Ascending aorta (tissue), 2 donors: ENCODE data around the gene ZMIZ2. TPM values are rescaled to one million over a fixed set of nuclear protein-coding genes. Genes with fewer than 3 reads are reported as not detected.
"Not testable (repeated sequence)": the region's sequence is repeated elsewhere in the genome, so short reads cannot be mapped to it uniquely, and the experiment has no call there.

ENCODE experiments used
- DNase-seq, 2 donors: peaks; one replicate each; pipeline ENCODE4 v3.0.0-alpha.2; 2019; ENCODE audit warnings: low spot score in 2 of 2
- H3K27ac ChIP-seq, 2 donors: fragments of 200-600 bp; sonication (generic); one replicate each; pipeline ENCODE4 v1.5.1; 2016 to 2017; ENCODE audit warnings: mild to moderate bottlenecking in 1 of 2
- H3K27me3 ChIP-seq: fragments of 200-600 bp; sonication (generic); one replicate; pipeline ENCODE4 v1.5.1; 2017
- H3K36me3 ChIP-seq, 2 donors: fragments of 200-600 bp; sonication (generic); one replicate each; pipeline ENCODE4 v1.5.1; 2016
- H3K4me1 ChIP-seq, 2 donors: fragments of 200-600 bp; sonication (generic); one replicate each; pipeline ENCODE4 v1.5.1; 2016 to 2017; ENCODE audit warnings: mild to moderate bottlenecking in 1 of 2
- H3K4me3 ChIP-seq, 2 donors: fragments of 200-600 bp; sonication (generic); one replicate each; pipeline ENCODE4 v1.5.1; 2016 to 2017; ENCODE audit warnings: mild to moderate bottlenecking in 1 of 2
- H3K9me3 ChIP-seq, 2 donors: fragments of 200-600 bp; sonication (generic); one replicate each; pipeline ENCODE4 v1.5.1; 2016
- intact Hi-C: fragments of 100-400 bp; cut with DNase I; formaldehyde crosslinking; loops from one replicate; pipeline ENCODE4 v1.15.1; 2023
- total RNA-seq: library from RNA; depleted of rRNA; stranded (reverse); fragments of >200 nt; gene quantifications from one replicate; pipeline ENCODE4 v1.1.0, GENCODE V29; 2016
- TF ChIP-seq, protein P1 (sequence below), 3 experiments: fragments of 200-600 bp in 2 of 3; fragments of 450-650 bp in 1 of 3; sonication (generic) in 2 of 3; IDR thresholded peaks; one replicate each; pipeline ENCODE4 v1.5.1; 2016 to 2019; ENCODE audit warnings: antibody characterized with exemption in 3 of 3, mild to moderate bottlenecking in 1 of 3, moderate library complexity in 1 of 3

Gene ZMIZ2
- total RNA-seq, 1 donor from 2014 or later: 75.5 TPM

DNA sequence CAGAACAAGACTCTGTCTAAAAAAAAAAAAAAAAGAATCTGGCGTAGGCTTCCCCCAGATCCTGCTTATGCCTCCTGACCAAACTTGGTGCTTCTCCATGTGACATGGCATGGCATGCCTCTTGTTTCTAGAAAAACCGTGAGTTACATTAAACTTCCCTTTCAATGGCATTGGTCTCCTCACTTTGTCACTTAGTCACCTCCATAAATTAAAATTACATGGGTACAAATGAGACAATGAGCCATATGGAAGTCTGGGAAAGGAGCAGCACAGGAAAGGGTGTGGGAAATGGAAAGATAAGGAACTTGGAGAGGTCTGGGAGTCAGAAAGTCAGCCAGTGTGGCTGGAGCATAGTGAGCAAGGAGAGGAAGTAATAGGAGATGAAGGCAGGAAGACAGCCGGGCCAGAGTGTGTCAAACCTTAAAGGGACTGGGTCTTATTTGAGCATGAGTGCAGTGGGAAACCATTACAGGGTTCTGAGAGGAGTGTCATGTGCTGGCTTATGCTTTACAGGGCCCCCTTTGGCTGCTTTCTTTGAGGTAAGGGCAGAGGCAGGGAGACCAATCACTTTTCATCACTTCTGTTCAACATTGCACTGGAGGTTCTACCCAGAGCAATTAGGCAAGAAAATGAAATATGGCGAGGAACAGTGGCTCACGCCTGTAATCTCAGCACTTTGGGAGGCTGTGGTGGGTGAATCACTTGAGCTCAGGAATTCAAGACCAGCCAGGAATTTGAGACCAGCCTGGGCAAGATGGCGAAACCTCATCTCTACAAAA, 21.3 kb upstream of the ZMIZ2 start:
- no peak overlapping the region for H3K27ac ChIP-seq
- no peak for DNase-seq

DNA sequence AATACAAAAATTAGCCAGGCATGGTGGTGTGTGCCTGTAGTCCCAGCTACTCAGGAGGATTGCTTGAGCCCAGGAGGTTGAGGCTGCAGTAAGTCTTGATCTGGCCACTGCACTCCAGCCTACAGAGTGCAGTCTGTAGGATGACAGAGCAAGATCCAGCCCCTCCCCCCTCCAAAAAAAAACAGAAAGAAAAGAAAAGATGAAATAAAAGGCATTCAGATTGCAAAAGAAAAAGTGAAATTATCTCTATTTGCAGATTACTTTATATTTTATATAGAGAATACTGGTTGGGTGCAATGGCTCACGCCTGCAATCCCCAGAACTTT, 20.7 kb upstream of the ZMIZ2 start:
- DNase-seq: no peak
- Histone ChIP-seq H3K9me3 (no peaks in the 10 kb centered on the region), H3K4me1 (no peaks in the 10 kb centered on the region), H3K27me3 (no peaks in the 10 kb centered on the region), H3K4me3 (no peak overlapping the region), H3K27ac (no peak overlapping the region), H3K36me3 (no peaks in the 10 kb centered on the region)
- intact Hi-C loops: no loop called here
- TF ChIP-seq, protein P1, sequence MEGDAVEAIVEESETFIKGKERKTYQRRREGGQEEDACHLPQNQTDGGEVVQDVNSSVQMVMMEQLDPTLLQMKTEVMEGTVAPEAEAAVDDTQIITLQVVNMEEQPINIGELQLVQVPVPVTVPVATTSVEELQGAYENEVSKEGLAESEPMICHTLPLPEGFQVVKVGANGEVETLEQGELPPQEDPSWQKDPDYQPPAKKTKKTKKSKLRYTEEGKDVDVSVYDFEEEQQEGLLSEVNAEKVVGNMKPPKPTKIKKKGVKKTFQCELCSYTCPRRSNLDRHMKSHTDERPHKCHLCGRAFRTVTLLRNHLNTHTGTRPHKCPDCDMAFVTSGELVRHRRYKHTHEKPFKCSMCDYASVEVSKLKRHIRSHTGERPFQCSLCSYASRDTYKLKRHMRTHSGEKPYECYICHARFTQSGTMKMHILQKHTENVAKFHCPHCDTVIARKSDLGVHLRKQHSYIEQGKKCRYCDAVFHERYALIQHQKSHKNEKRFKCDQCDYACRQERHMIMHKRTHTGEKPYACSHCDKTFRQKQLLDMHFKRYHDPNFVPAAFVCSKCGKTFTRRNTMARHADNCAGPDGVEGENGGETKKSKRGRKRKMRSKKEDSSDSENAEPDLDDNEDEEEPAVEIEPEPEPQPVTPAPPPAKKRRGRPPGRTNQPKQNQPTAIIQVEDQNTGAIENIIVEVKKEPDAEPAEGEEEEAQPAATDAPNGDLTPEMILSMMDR (IDR thresholded peaks at IDR 0.05): no peak

More for the DNA sequence above, 21.3 kb upstream of the ZMIZ2 start:
- Histone ChIP-seq H3K27me3 (no peaks in the 10 kb centered on the region), H3K4me1 (no peaks in the 10 kb centered on the region), H3K4me3 (no peak overlapping the region), H3K36me3 (no peaks in the 10 kb centered on the region), H3K9me3 (no peaks in the 10 kb centered on the region)
- TF ChIP-seq, protein P1 (IDR thresholded peaks at IDR 0.05): no peak
- intact Hi-C loops: no loop called here

DNA sequence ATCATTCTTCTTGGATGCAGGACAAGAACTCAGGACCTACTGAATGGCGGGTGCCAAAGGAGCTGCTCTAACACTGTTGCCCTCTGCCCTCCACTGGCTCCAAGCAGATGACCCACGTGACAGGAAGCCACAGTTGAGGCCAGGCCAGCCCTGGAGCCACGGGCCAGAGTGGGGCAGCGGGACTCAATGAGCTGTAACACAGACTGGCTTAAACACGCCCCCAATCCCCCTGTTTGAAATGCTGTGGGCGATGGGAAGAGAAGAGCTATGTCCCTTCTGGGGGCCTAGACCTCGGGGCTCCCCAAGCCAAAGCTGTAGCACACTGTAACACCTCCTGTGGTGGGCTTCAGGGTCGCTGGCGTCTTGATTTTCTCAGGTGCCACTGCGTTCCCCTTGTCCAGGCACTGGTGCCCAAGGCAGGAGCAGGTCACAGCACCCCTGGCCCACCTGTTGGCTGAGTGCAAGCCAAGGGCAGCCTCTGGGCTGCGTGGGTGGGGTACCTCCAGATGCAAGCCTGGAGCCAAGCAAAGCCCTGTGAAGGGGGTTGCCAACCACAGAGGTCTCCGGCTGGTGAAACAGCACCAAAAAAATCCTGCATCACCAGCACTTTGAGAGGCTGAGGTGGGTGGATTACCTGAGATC, 18.6 kb upstream of the ZMIZ2 start:
- no peak for DNase-seq
- TF ChIP-seq, protein P1 (IDR thresholded peaks at IDR 0.05): no peak
- no peaks in the 10 kb centered on the region for H3K27me3 ChIP-seq
- H3K9me3 ChIP-seq: no peaks in the 10 kb centered on the region
- H3K36me3 ChIP-seq: no peaks in the 10 kb centered on the region
- H3K4me1 ChIP-seq: no peaks in the 10 kb centered on the region
- H3K27ac ChIP-seq: no peak overlapping the region
- intact Hi-C loops: no loop called here
- H3K4me3 ChIP-seq: no peak overlapping the region

DNA sequence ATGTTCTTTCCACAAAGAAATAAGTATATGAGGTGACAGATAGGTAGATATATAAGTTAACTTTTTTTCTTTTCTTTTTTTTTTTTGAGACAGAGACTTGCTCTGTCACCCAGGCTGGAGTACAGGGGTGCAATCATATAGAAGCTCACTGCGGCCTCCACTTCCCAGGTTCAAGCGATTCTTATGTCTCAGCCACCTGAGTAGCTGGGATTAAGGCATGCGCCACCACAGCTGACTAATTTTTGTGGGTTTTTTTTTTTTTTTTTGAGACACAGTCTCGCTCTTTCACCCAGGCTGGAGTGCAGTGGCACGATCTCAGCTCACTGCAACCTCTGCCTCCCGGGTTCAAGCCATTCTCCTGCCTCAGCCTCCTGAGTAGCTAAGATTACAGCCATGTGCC, 15.7 kb upstream of the ZMIZ2 start:
- H3K27ac ChIP-seq, H3K9me3 ChIP-seq, intact Hi-C loops, H3K27me3 ChIP-seq, H3K4me1 ChIP-seq, H3K36me3 ChIP-seq, H3K4me3 ChIP-seq, DNase-seq: not testable (repeated sequence)

DNA sequence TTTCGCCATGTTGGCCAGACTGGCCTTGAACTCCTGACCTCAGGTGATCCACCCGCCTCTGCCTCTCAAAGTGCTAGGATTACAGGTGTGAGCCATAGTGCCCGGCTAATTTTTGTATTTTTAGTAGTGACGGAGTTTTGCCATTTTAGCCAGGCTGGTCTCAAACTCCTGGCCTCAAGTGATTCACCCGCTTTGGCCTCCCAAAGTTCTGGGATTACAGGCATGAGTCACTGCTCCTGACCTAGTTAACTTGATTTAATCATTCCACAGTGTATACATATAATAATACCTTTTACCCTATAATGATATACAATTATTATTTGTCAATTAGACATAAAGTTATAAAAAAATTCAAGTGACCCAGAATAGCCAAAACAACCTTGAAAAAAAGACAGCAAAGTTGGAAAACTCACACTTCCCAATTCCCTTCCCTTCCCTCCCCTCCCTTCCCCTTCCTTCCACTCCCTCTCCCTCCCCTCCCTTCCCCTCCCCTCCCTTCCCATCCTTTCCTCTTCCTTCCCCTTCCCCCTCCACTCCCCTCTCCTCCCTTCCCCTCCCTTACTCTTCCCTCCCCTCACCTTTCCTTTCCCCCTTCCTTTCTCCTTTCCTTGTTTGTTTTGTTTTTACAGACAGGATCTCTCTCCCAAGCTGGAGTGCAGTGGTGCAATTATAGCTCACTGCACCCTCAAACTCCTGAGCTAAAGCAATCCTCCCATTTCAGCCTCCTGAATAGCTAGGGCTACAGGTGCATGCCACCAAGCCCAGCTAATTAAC, 14.8 kb upstream of the ZMIZ2 start:
- intact Hi-C loops: no loop called here
- DNase-seq: no peak

More for the DNA sequence above, 14.8 kb upstream of the ZMIZ2 start:
- no peaks in the 10 kb centered on the region for H3K4me1 ChIP-seq
- no peak overlapping the region for H3K27ac ChIP-seq
- H3K9me3 ChIP-seq: no peaks in the 10 kb centered on the region
- no peaks in the 10 kb centered on the region for H3K36me3 ChIP-seq
- H3K4me3 ChIP-seq: no peak overlapping the region
- H3K27me3 ChIP-seq: no peaks in the 10 kb centered on the region
- TF ChIP-seq, protein P1 (IDR thresholded peaks at IDR 0.05): no peak
